GM21447 (cell line): ENCODE results near the gene JAM3.
"Not testable (repeated sequence)": the region's sequence is repeated elsewhere in the genome, so short reads cannot be mapped to it uniquely, and the experiment has no call there.

Experiments used
- ATAC-seq: cut with Tn5 transposase; IDR thresholded peaks from one replicate; pipeline ENCODE4 v1.9.1; 2021; ENCODE audit not compliant: unreplicated experiment

Gene JAM3

DNA sequence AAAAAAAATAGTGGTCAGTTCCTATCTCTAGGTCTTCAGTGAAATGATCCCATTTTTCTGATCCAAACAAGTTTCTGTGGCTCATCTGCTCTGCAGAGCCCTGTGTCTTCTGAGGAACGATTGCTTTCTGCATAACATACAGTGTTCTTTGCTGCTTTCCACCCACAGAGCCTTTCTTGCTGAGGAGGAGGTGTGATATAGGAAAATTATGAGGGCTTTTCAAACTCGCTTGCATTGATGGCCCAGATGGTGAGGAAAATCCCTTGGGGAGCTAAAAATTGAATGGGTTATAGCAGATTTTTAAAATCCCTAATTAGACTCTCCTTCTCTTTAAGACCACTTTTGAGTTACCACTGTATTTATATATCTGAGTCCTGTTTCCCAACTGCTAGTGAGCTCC is 31.3 kb downstream of the JAM3 start:
- no peak for ATAC-seq

DNA sequence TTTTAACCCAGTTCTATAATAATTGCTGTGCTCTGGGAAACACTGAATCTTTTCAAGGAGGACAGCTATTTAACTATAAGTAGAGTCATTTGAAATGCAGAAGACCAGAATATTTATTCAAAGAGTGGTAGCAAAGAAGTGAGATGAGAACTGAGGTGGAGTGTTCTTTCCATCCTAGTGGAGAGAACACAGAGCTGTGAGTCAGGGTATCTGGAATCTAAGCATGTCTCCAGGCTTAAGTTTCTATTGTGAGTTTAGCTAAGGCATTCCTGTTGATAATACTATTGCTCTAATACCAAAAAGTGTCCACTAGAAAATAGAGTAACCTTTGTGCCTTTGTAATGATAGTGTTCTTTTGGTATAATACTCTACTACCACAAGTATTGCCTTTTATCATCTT is 32.4 kb downstream of the JAM3 start:
- no peak for ATAC-seq

DNA sequence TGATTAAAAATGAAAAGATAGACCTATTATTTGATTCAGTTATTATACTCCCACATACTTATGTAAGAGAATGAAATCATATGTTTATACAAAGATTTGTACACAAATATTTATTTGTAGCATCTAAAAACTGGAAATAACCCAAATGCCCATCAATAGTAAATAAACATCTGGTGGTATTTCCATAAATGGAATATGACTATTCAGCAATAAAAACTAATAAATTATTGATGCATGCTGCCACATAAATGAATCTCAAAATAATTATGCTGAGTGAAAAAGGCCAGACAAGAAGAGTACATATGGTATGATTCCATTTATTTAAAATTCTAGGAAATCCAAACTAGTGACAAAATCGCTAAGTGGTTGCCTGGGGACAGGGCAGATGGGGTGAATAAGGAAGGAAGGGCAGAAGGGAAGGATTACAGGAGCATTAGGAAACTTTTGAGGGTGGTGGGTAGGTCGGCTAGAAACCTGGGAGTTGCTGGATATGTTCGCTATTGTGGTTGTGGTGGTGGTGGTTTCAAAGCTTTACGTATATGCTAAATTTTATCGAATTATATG is 41.5 kb downstream of the JAM3 start:
- no peak for ATAC-seq

DNA sequence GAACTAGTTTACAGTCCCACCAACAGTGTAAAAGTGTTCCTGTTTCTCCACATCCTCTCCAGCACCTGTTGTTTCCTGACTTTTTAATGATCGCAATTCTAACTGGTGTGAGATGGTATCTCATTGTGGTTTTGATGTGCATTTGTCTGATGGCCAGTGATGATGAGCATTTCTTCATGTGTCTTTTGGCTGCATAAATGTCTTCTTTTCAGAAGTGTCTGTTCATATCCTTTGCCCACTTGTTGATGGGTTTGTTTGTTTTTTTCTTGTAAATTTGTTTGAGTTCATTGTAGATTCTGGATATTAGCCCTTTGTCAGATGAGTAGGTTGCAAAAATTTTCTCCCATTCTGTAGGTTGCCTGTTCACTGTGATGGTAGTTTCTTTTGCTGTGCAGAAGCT is 44.9 kb downstream of the JAM3 start:
- ATAC-seq: not testable (repeated sequence)

DNA sequence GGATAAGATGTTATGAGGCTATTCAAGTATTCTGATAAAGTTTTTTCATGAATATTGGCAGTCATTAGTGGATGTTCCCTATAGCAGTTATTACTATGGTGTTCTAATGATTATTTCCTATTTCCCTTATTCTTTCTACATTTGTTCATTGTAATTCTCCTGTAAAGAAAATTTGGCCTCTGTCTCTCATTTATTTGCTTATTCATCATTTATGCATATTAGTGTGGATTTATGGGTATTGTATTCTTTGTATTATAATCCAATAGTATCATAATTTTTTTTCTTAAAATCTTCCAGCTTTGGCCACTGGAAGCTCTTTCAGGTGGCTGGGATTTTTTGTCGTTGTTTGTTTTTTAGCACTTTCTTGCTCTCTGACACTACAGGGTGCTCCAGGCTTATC is 47.3 kb downstream of the JAM3 start:
- ATAC-seq: no peak

DNA sequence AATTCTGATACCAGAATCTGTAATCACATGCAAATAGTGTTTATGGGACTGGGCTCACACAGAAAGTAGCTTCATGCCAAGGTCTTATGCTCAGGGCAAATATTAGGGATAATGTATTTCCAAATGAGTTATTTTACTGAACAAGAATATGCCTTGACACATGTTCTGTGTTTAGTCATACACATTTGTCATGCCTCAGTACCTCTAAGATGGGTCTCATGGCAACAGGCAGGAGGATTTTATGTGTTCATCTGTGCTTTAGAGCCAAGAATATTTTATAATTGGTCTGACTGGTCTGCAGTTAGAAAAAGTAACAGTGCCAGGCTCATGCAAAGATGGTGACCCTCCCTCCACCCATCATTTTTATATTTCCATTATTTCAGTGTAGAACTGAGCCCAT is 49.1 kb downstream of the JAM3 start:
- ATAC-seq: no peak

DNA sequence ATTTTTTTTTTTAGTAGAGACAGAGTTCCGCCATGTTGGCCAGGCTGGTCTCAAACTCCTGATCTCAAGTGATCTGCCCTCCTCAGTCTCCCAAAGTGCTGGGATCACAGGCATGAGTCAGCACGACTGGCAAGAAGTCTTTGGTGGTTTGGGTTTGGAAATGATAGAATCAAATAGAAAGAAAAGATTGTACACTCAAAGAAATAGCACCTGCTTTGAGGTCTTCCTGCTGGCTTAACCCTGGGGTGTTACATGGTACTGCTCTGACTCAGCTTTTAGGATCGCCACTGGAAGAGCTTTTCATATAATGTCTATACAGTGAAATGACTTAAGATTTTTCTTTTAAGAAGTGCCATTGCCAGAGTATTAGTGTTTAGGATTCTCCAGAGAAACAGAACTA is 50.2 kb downstream of the JAM3 start:
- no peak for ATAC-seq

DNA sequence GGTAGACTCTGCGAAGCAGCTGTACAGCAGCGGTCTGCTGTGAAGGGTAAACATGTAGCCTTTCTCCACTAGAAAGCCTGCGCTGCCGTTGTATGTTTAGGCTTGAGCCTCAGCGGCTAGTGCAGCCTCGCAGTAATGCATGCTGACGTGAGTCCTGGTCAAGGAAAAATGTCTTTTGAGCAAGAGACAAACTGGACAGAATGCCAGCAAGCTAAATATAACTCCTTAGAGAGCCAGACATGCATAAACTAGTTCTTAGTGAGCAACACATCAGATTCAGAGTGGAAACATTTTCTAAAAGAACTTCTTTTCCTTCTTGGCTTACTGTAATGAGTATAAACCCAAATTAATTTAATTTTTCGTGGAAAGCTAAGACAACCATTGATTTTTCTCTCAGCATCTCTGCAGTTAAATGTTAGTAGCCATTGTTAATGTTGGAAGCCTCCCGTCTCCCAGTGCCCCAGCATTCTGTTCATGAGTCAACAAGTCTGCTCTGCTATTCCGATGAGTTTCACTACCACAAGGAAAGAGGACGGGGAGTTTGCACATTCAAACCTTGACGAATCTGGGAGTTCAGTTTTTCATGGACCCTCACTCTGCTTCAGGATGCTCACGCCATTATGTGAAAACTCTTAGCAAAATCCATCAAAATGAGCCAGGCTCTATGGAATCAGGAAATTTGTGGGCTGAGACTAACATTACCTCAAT is 51.4 kb downstream of the JAM3 start:
- ATAC-seq: no peak

DNA sequence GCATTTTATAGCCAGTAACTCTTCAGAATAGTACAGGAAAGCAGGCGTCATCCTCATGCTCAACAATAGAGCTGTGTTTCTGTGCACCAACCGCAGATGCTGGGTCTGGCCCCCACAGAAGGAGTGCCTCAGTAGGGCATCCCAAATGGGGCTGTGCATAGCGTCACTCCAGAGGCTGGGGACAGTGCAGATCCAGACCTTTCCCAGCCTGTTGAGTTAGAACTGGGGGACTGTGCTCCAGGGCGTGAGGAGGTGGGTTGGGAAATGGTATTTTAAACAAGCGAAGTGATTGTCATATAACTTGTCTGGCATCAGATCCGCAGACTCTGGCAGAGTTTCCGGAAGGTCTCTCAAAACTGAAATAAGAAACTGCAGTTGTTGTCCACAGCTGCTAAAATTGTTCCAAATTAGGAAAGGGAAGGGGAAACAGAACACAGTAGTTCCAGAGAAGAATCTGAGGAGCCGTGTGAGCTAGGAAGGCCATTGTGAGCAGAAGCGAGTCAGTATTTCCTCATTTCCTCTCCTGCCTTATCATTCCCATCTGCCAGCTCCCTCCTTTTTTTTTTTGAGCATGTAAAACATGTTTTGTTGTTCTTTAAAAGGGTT is 52.2 kb downstream of the JAM3 start:
- no peak for ATAC-seq

DNA sequence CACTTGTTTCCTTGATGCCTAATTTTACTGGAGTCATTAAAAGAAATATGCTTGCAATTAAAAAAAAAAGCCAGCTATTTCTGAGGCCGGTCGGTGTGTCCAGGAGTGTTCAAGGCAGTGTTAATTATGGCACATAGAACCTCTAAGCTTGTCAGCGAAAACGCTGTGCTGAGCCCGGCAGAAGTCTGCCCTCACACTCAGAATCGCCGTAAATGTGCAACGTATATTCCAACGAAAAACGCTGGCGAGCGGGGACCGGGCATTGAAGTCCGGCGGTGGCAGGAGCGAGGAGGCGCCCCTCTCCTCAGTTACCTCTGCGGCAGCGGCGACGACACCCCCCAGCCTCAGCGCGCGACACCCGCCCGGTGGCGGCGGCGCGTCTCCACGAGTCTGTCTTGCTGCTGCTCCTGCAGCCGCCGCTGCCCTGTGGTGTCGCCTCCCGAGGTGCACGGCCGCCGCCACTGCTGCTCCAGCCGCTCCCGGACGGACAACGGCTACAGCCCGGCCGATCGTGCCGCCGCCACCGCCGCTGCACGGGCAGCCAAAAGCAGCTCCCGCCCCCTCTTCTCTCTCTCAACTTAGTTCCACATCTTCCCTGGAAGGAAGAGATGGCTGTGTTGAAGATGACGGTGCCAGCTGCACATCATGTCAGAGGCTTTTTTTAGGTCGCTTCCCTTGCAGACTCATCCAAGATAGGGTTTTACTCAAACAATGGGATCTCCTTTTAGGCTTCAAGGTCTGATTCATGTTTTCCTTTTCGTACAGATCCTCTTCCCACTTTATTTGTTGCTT is 56.0 kb downstream of the JAM3 start:
- ATAC-seq: no peak

DNA sequence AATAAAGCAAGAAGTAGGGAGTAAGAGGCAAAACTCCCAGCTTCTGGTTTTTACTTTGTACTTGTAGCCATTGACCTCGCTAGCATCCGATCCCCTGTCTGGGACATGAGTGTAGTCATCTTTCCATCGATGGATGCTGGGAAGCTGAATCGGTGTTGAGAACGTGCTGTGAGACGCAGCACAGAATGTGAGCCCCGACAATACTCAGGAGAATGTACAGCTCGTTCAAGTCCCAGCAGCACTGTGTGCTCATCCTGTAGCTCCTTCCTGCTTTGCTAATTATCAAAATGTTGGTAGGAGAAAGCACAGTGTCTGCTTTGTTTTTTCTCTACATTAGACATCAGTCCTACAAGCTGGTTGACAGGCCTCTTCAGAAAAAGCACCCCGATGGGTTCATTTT is 56.6 kb downstream of the JAM3 start:
- ATAC-seq: no peak

DNA sequence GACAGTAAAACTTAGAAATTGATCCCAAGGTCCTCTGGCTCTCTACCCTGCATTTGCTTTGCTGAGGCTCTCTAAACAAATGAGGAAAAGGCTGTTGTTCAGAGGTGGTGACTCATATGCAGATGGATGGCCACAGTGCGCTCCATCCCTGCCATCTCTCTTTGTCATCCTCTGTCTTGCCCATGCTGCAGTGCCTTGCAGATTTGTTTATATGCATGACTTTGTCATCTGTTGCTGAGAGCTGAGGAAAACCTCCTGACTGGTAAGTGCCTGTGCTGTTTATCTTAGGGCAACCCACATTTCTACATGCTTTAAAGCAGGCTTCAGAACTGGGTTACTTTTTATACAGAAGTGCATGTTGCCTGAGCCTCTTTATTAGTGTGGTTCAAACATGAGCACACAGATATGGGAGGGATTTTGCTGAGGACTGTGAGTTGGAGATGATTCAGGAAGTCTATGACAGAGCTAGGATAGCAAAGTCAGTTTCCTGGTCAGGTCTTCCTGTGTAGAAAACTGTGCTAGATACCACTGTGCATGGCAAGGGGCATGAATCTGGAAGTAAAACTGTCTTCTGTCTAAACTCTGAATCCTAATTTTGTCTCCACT is 57.4 kb downstream of the JAM3 start:
- no peak for ATAC-seq

DNA sequence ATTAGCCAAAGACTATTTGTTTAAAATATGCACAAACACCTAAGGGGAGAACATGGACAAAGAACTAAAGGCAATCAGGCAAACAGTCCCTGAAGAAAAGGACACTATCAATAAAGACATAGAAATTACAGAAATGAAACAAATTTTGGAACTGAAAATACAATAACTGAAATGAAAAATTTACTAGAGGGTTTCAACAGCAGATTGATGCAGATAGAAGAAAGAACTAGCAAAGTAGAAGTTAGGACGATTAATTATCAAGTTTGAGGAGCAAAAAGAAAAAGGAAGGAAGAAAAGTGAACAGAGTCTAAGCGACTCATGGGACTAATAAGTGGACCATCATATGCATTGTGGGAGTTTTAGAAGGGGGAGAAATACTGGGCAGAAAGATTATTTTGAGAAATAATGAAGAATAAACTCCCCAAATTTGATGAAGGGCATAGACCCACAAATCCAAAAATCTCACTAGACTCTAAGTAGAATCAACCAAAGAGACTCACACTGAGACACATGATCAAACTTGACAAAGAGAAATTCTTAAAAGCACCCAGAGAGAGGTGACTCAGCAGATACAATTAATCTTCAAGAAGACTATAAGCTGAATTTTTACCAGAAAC is 62.9 kb downstream of the JAM3 start:
- no peak for ATAC-seq

DNA sequence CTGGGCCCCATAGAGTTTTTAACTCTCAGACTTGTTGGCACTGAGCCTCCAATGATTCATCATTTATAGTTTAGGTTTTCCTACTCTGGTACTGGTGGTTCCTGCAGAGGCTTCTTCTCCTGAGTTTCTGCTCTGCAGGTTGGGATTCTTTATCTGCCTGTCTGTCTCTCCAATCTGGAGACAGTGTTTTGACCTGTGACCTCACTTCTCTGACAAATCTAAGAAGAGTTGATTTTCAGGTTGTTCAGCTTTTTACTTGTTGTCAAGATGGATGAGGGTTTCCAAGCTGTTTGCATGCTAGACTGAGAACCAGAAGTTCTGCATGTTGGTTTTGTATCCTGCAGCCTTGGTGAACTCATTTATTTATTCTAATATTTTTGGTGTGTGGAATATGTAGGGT is 63.9 kb downstream of the JAM3 start:
- no peak for ATAC-seq

DNA sequence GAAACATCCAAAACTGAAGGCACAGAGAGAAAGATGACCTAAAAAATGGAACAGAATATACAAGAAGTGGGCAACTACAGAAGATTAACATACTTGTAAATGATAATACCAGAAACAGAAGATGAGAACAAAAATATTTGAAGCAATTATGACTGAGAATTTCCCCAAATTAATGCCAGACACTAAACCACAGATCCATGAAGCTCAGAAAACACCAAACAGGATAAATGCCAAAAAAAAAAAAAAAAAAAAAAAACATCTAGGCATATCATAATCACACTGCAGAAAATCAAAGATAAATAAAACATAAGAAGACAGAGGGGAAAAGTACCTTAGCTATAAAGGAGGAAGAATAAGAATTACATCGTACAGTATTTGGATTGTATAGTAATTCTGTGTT is 65.3 kb downstream of the JAM3 start:
- no peak for ATAC-seq

DNA sequence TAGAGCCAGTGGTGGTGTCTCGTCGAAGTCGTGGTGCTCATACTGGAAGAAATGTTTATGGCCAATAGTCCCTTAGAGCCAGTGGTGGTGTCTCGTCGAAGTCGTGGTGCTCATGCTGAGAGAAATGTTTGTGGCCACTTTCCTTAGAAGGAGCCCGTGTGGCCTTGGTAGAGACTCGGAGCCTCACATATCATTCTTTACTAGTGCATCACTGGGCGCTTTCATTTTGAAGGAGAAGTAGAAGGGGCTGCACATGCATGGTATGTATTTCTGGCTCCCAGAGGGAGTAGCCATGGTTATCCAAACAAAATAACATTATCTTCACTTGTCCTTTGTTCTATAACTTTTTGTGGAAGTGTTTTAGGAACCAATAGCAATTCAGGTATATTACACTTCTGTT is 69.5 kb downstream of the JAM3 start:
- no peak for ATAC-seq

DNA sequence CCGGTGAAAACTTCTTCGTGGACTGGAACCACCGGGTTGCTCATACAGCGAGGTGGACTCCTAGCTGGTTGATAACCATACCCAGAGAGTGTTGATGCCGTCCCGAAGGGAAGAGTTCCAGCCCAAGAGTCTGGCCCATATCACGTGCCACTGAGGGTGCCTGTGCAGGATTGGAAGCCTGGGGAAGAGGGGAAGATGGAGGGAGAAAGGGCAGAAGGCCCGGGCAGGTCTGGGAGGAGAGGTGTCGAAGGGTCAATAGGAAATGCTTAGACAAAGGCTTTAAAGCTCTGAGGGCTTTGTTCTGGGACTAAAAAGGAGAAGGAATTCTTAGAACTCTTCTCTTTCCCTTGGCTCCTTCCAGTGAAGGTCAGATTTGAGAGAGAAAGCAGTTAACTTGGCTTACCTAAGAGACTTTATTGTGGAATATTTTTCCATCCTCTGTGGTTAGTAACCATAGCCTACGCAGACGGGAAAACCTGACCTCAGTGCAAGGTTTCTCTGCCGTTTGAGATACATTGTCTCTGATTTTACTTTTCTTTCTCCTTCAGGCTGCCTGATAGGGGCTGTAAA is 70.5 kb downstream of the JAM3 start:
- no peak for ATAC-seq

DNA sequence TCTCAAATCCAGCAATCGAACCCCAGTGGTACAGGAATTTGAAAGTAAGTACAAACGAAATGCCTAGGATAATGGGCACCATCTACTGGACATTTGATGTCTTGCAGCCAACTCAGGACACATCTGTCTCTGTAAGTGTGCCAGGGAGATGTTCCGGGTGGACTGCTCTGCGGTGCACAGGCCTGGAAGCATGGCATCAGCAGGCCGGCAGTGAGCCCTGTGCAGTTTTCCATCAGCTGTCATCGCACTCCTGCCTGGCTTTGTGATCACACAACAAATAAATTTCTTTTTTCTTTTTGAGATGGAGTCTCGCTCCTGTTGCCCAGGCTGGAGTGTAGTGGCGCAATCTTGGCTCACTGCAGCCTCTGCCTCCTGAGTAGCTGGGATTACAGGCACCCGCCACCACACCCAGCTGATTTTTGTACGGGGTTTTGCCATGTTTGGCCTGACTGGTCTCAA is 71.0 kb downstream of the JAM3 start:
- no peak for ATAC-seq

DNA sequence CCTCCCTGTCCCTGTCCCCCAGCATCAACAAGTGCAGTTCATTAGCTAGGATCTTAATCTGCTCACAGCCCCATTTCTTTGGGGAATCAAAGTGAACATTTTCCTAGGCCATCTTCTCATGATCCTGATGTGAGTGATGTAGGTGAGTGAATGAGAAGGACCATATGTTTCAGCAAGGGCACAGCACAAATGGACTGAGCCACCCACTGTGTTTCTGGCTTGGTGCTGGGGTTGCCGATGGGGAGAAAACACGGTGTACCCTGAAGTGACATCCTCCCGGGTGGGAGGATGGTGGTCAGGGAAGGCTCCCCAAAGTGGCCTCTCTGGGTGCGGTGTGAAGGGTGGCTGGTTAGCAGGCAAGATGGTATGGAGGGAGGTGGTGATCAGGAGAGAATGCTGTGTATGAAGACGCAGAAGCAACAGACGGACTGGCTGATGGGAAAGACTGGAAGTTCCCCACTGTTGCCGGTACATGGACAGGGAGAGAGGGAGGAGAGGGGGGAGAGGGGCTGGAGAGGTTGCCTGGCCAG is 72.2 kb downstream of the JAM3 start:
- no peak for ATAC-seq

DNA sequence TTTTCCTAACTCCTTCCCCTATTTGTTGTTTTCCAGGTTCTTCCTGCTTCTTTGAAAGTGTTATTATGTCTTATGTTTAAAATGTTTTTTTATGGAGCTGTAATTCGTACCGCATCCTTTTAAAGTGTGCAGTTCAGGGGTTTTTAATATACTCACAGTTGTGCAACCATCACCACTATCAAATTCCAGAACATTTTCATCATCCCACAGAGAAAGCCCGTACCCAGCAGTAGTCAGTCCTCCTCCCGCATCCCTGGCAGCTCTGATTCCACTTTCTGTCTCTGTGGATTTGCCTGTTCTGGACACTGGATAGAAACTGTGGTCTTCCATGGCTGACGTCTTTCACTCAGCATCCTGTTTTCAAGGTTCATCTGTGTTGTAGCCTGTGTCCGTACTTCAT is 73.7 kb downstream of the JAM3 start:
- no peak for ATAC-seq
